Stomach (tissue), 4 donors: ENCODE results near the gene ACTA1.

Source experiments
- POLR2A ChIP-seq, 4 donors: fragments of 450-650 bp; IDR thresholded peaks; one replicate each; pipeline ENCODE4 v1.6.1; 2016; ENCODE audit warnings: antibody characterized with exemption in 4 of 4, control low read depth in 2 of 4, mild to moderate bottlenecking in 1 of 4, moderate library complexity in 1 of 4
- TF ChIP-seq, protein P1 (sequence below), 7 experiments: fragments of 450-650 bp in 4 of 7; fragments of 200-600 bp in 3 of 7; sonication (generic) in 3 of 7; IDR thresholded peaks; one replicate each; pipeline ENCODE4 v1.5.1; 2016 to 2019; ENCODE audit warnings: antibody characterized with exemption in 7 of 7, control low read depth in 2 of 7, mild to moderate bottlenecking in 1 of 7

DNA sequence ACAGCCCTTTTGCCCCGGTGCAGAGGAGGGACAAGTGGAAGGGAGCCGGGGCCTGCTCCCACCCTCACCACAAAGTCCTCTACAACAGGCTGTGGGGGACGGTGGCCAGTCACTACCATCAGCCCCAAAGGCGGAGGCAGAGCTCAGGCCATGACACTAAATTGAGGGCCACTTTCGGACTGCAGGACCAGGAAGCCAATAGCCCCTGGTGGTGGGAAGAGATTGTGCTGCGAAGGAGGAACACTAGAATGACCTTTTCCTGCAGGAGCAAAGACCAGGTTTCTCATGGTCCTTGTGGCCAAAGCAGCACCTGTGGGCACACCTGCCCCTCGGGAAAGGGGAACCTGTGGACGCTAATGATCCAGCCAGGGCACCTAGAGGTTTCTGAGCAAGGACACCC is 30.3 kb downstream of the ACTA1 start:
- TF ChIP-seq, protein P1, sequence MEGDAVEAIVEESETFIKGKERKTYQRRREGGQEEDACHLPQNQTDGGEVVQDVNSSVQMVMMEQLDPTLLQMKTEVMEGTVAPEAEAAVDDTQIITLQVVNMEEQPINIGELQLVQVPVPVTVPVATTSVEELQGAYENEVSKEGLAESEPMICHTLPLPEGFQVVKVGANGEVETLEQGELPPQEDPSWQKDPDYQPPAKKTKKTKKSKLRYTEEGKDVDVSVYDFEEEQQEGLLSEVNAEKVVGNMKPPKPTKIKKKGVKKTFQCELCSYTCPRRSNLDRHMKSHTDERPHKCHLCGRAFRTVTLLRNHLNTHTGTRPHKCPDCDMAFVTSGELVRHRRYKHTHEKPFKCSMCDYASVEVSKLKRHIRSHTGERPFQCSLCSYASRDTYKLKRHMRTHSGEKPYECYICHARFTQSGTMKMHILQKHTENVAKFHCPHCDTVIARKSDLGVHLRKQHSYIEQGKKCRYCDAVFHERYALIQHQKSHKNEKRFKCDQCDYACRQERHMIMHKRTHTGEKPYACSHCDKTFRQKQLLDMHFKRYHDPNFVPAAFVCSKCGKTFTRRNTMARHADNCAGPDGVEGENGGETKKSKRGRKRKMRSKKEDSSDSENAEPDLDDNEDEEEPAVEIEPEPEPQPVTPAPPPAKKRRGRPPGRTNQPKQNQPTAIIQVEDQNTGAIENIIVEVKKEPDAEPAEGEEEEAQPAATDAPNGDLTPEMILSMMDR (IDR thresholded peaks at IDR 0.05) = no peak
- no peak for TF ChIP-seq POLR2A (IDR thresholded peaks at IDR 0.05)
